Transverse colon (tissue), 4 donors: Measurements from ENCODE around the gene SEC14L1.

ENCODE experiments used
- CTCF ChIP-seq, 5 experiments: fragments of 200-600 bp in 3 of 5; fragments of 450-650 bp in 2 of 5; sonication (generic) in 3 of 5; IDR thresholded peaks; 1 replicate in 2 of 5; 2 replicates in 3 of 5; pipeline ENCODE4 v1.5.1; 2016 to 2017; ENCODE audit warnings: antibody characterized with exemption in 5 of 5, inconsistent platforms in 3 of 5, mild to moderate bottlenecking in 2 of 5, moderate library complexity in 1 of 5
- POLR2A ChIP-seq: fragments of 450-650 bp; IDR thresholded peaks from one replicate; pipeline ENCODE4 v1.6.1; 2016; ENCODE audit warnings: antibody characterized with exemption, mild to moderate bottlenecking, moderate library complexity
- POLR2AphosphoS5 ChIP-seq, 3 donors: sonication (generic); formaldehyde crosslinking; IDR thresholded peaks; one replicate each; pipeline ENCODE4 v1.6.1; 2016; ENCODE audit warnings: antibody characterized with exemption in 3 of 3

GRCh38 chr17:77242118-77242851, 101.5 kb downstream of the SEC14L1 start:
- TF ChIP-seq POLR2AphosphoS5 (IDR thresholded peaks at IDR 0.05) (no peak), CTCF (IDR thresholded peaks at IDR 0.05) (no peak), POLR2A (no peak)
